GM10847 (cell line): ENCODE measurements around the gene RHNO1.

Experiments
- POLR2A ChIP-seq: IDR thresholded peaks from 2 replicates; pipeline ENCODE4 v1.6.1; 2011; ENCODE audit not compliant: insufficient read length; ENCODE audit errors: extremely low read depth

The RHNO1 gene

GRCh38 chr12:2854669-2855453 lies 22.2 kb upstream of the RHNO1 start:
- no peak for TF ChIP-seq POLR2A

GRCh38 chr12:2855546-2855945 lies 21.5 kb upstream of the RHNO1 start:
- TF ChIP-seq POLR2A: no peak

- TF ChIP-seq POLR2A: no peak
These were observed 21.0 kb upstream of the RHNO1 start for GRCh38 chr12:2856051-2856450.

GRCh38 chr12:2857021-2857431 lies 20.0 kb upstream of the RHNO1 start, which contains the start of gene TEX52:
TEX52 (minus strand) TSS chr12:2857039; CDS start chr12:2857026, 13 bp downstream.
- no peak for TF ChIP-seq POLR2A

GRCh38 chr12:2857576-2857975 lies 19.4 kb upstream of the RHNO1 start:
- no peak for TF ChIP-seq POLR2A

GRCh38 chr12:2858334-2858733 lies 18.7 kb upstream of the RHNO1 start:
- no peak for TF ChIP-seq POLR2A

- no peak for TF ChIP-seq POLR2A
These were observed 18.0 kb upstream of the RHNO1 start for GRCh38 chr12:2858944-2859421.

- TF ChIP-seq POLR2A: no peak
These were observed 16.9 kb upstream of the RHNO1 start for GRCh38 chr12:2860170-2860569.

GRCh38 chr12:2862876-2863275 lies 14.1 kb upstream of the RHNO1 start:
- no peak for TF ChIP-seq POLR2A

GRCh38 chr12:2864198-2864597 lies 12.8 kb upstream of the RHNO1 start:
- TF ChIP-seq POLR2A: no peak

- TF ChIP-seq POLR2A: no peak
These were observed 484 bp upstream of the RHNO1 start for GRCh38 chr12:2876431-2877046.

- TF ChIP-seq POLR2A: no peak
These were observed 1.1 kb downstream of the RHNO1 start for GRCh38 chr12:2877953-2878732.

GRCh38 chr12:2879853-2880252 lies 2.8 kb downstream of the RHNO1 start:
- no peak for TF ChIP-seq POLR2A

- no peak for TF ChIP-seq POLR2A
These were observed 7.8 kb downstream of the RHNO1 start for GRCh38 chr12:2884810-2885209.

- no peak for TF ChIP-seq POLR2A
These were observed 9.9 kb downstream of the RHNO1 start for GRCh38 chr12:2886768-2887450.

GRCh38 chr12:2890001-2890387 lies 13.0 kb downstream of the RHNO1 start:
- no peak for TF ChIP-seq POLR2A
